ENCODE data around the gene RARRES2. TPM values are rescaled to one million over a fixed set of nuclear protein-coding genes. Genes with fewer than 3 reads are reported as not detected.

The RARRES2 gene
- total and polyA plus RNA-seq, 2 of the 13 experiments (the other 11 are each of a cell fraction or from before 2014, with no cell fraction given) = 134 to 172 TPM

- peak; percentile 39; the same call in 1 of the 2 replicates for TF ChIP-seq PHF20 (CRISPR knock-in tag; IDR thresholded peaks at IDR 0.05)
- no peak for TF ChIP-seq ZNF225 (CRISPR knock-in tag; IDR thresholded peaks at IDR 0.05)
- peak; percentile 61; the same call in 1 of the 2 replicates for TF ChIP-seq ATF7-NPFF (CRISPR knock-in tag; IDR thresholded peaks at IDR 0.05; ENCODE audit: low read depth)
- TF ChIP-seq ZNF784 (CRISPR knock-in tag; IDR thresholded peaks at IDR 0.05; ENCODE audit: borderline replicate concordance) = no peak; the same call in 1 of the 2 replicates
- 0 out of 2 replicates have a peak, but pooled peaks have one; percentile 54 for TF ChIP-seq POGZ (CRISPR knock-in tag; IDR thresholded peaks at IDR 0.05)
- TF ChIP-seq ZNF430 (CRISPR knock-in tag; IDR thresholded peaks at IDR 0.05) = no peak
- TF ChIP-seq ZNF180 (CRISPR knock-in tag; IDR thresholded peaks at IDR 0.05; ENCODE audit: borderline replicate concordance, low read depth) = no peak
- peak; percentile 55 for TF ChIP-seq TFE3 (CRISPR knock-in tag; IDR thresholded peaks at IDR 0.05)
- TF ChIP-seq RBM22 (optimal IDR thresholded peaks at IDR 0.05; ENCODE audit: low read length) = no peak
- no peak for TF ChIP-seq HHEX (CRISPR knock-in tag; IDR thresholded peaks at IDR 0.05)
- TF ChIP-seq PHB2 (IDR thresholded peaks at IDR 0.05; ENCODE audit: partially characterized antibody) = no peak
- no peak for TF ChIP-seq TOPORS (CRISPR knock-in tag; IDR thresholded peaks at IDR 0.05)
- no peak for TF ChIP-seq IRF1 (CRISPR knock-in tag; IDR thresholded peaks at IDR 0.05; ENCODE audit: low read depth)
- TF ChIP-seq ZBTB38 (CRISPR knock-in tag; IDR thresholded peaks at IDR 0.05) = 0 out of 2 replicates have a peak, but pooled peaks have one; percentile 25
- TF ChIP-seq ZNF264 (CRISPR knock-in tag; IDR thresholded peaks at IDR 0.05) = no peak
- peak; percentile 91 for TF ChIP-seq HNRNPLL (IDR thresholded peaks at IDR 0.05; ENCODE audit: low read depth, low read length, poor library complexity, severe bottlenecking)
- TF ChIP-seq THAP9 (CRISPR knock-in tag; IDR thresholded peaks at IDR 0.05; ENCODE audit: borderline replicate concordance) = no peak
- TF ChIP-seq, protein P1, sequence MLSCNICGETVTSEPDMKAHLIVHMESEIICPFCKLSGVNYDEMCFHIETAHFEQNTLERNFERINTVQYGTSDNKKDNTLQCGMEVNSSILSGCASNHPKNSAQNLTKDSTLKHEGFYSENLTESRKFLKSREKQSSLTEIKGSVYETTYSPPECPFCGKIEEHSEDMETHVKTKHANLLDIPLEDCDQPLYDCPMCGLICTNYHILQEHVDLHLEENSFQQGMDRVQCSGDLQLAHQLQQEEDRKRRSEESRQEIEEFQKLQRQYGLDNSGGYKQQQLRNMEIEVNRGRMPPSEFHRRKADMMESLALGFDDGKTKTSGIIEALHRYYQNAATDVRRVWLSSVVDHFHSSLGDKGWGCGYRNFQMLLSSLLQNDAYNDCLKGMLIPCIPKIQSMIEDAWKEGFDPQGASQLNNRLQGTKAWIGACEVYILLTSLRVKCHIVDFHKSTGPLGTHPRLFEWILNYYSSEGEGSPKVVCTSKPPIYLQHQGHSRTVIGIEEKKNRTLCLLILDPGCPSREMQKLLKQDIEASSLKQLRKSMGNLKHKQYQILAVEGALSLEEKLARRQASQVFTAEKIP (CRISPR knock-in tag; IDR thresholded peaks at IDR 0.05; ENCODE audit: borderline replicate concordance) = no peak
- TF ChIP-seq ZNF614 (CRISPR knock-in tag; IDR thresholded peaks at IDR 0.05; ENCODE audit: borderline replicate concordance) = peak; percentile 68; the same call in 1 of the 2 replicates
- TF ChIP-seq NFATC3 (CRISPR knock-in tag; IDR thresholded peaks at IDR 0.05) = no peak
- TF ChIP-seq MZF1 (CRISPR knock-in tag; IDR thresholded peaks at IDR 0.05; ENCODE audit: borderline replicate concordance) = no peak
- TF ChIP-seq, protein P2, sequence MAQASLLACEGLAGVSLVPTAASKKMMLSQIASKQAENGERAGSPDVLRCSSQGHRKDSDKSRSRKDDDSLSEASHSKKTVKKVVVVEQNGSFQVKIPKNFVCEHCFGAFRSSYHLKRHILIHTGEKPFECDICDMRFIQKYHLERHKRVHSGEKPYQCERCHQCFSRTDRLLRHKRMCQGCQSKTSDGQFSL (CRISPR knock-in tag; IDR thresholded peaks at IDR 0.05) = no peak
These were observed 37.5 kb upstream of the RARRES2 start, which contains the start of gene ZNF775 (continued) for GRCh38 chr7:150378853-150379440.

All from HepG2 (cell line).